ENCODE measurements around the gene ABHD5.

Gene ABHD5

DNA sequence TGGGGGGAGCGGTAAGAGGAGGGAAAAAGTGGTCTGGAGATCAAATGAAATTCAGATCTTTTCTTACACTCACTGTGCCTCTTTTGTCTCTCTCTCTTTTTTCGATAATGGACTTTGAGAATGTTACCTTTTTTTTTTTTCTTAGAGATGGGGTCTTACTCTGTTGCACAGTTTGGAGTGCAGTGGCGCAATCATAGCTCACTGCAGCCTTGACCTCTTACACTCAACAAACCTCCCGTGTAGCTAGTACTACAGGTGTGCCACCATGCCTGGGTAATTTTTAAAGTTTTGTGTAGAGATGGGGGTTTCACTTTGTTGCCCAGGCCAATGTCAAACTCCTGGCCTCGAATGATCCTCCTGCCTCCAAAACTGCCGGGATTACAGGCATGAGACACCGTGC lies 15.6 kb downstream of the ABHD5 start:
- TF ChIP-seq, protein P1, sequence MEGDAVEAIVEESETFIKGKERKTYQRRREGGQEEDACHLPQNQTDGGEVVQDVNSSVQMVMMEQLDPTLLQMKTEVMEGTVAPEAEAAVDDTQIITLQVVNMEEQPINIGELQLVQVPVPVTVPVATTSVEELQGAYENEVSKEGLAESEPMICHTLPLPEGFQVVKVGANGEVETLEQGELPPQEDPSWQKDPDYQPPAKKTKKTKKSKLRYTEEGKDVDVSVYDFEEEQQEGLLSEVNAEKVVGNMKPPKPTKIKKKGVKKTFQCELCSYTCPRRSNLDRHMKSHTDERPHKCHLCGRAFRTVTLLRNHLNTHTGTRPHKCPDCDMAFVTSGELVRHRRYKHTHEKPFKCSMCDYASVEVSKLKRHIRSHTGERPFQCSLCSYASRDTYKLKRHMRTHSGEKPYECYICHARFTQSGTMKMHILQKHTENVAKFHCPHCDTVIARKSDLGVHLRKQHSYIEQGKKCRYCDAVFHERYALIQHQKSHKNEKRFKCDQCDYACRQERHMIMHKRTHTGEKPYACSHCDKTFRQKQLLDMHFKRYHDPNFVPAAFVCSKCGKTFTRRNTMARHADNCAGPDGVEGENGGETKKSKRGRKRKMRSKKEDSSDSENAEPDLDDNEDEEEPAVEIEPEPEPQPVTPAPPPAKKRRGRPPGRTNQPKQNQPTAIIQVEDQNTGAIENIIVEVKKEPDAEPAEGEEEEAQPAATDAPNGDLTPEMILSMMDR (IDR thresholded peaks at IDR 0.05): no peak
- H3K27me3 Mint-ChIP-seq (ENCODE audit: low read depth, poor library complexity): no peaks in the 10 kb centered on the region
- H3K9me3 Mint-ChIP-seq: no peaks in the 10 kb centered on the region
- H3K4me3 Mint-ChIP-seq: no peak overlapping the region
- H3K27ac Mint-ChIP-seq: no peak overlapping the region
- H3K36me3 Mint-ChIP-seq (ENCODE audit: low read depth): no peaks in the 10 kb centered on the region
- H3K4me1 Mint-ChIP-seq: no peaks in the 10 kb centered on the region
- DNase-seq: no peak

DNA sequence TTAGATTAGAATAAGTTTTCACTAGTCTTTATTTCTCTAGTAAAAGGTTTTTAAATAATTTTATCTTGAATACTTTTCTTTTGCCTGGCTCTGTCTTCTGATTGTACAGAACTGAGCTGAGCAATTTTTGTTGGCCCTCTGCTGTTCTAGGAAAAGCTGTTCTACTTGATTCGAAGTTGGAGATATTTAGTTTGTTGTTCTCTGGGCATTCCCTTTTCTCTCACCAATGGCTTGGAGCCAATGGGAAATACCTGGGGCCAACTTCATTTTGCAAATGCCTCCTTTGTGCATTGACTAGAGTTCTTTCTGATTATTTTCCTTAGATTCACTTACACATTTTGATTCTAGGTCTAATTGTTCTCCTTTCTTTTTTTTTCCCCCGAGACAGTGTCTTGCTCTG lies 16.5 kb downstream of the ABHD5 start:
- Mint-ChIP-seq H3K9me3 (no peaks in the 10 kb centered on the region), H3K27me3 (ENCODE audit: low read depth, poor library complexity) (no peaks in the 10 kb centered on the region), H3K36me3 (ENCODE audit: low read depth) (peaks cover 8% of the 10 kb centered on the region), H3K27ac (no peak overlapping the region), H3K4me3 (no peak overlapping the region), H3K4me1 (no peaks in the 10 kb centered on the region)
- TF ChIP-seq, protein P1 (IDR thresholded peaks at IDR 0.05): no peak
- no peak for DNase-seq

DNA sequence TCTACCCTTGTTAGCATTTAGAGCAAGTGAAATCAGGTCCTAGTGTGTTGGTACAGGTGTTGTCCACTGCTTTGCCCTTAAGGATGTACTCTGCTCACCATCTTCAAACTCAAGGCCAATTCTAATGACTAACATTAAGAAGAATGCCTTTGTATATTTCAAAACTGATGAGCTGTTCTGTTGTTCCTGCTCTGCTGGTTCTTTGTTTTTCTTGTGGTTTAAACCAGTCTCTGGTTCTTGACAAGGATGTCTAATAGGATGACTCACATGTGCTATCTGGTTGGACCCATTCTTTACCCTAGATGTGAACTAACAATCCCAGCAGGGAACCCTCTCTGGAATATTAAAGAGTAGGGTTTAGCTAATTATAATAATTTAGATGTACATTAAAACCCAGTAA lies 17.3 kb downstream of the ABHD5 start:
- Mint-ChIP-seq H3K36me3 (ENCODE audit: low read depth) (peaks cover 15% of the 10 kb centered on the region), H3K4me3 (no peak overlapping the region), H3K27me3 (ENCODE audit: low read depth, poor library complexity) (no peaks in the 10 kb centered on the region)

DNA sequence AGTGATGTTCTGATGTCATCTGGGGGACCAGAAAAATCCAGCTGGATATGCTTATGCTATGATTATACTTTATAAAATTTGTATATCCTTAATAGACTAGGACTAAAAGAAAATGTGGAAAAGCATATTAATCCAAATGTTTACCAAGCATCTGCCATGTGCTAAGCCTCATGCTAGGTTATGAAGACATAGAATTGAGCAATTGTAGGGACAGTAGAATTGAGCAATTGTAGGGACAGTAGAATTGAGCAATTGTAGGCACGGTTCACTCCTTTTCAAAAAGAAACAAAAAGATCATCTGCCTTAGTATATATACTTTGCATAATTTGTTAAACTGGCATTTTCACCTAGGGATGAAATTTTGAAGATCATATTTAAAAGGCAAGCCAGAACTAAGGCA lies 18.3 kb downstream of the ABHD5 start:
- no peaks in the 10 kb centered on the region for H3K27me3 Mint-ChIP-seq (ENCODE audit: low read depth, poor library complexity)
- no peak overlapping the region for H3K4me3 Mint-ChIP-seq
- no peak overlapping the region for H3K27ac Mint-ChIP-seq
- no peaks in the 10 kb centered on the region for H3K4me1 Mint-ChIP-seq
- DNase-seq: no peak
- H3K36me3 Mint-ChIP-seq (ENCODE audit: low read depth): peaks cover 22% of the 10 kb centered on the region
- TF ChIP-seq, protein P1 (IDR thresholded peaks at IDR 0.05): no peak
- no peaks in the 10 kb centered on the region for H3K9me3 Mint-ChIP-seq

More for the DNA sequence above, 17.3 kb downstream of the ABHD5 start:
- Mint-ChIP-seq H3K27ac (no peak overlapping the region), H3K9me3 (no peaks in the 10 kb centered on the region), H3K4me1 (no peaks in the 10 kb centered on the region)
- TF ChIP-seq, protein P1 (IDR thresholded peaks at IDR 0.05): no peak
- DNase-seq: no peak

DNA sequence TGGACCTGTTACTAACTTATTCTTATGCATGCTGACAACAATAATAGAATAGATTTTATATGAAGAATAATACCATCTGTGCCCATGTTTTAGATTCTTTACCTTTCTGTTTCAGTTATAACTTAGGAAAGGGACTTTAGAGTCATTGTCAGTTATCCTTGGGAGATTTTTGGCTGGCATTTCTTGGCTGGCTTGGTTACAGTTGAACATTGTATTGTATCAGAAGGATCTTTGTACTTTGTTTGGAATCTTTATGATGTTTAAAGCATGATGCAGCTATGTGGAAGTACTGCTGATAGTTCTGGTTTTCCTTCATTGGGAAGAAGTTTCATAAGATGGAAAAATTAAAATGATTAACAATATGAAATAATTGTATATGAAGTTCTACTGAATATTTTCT lies 19.9 kb downstream of the ABHD5 start:
- no peak for DNase-seq
- Mint-ChIP-seq H3K27me3 (ENCODE audit: low read depth, poor library complexity) (no peaks in the 10 kb centered on the region), H3K27ac (no peak overlapping the region), H3K4me3 (no peak overlapping the region), H3K9me3 (no peaks in the 10 kb centered on the region), H3K36me3 (ENCODE audit: low read depth) (peaks cover 22% of the 10 kb centered on the region), H3K4me1 (no peaks in the 10 kb centered on the region)
- TF ChIP-seq, protein P1 (IDR thresholded peaks at IDR 0.05): no peak

DNA sequence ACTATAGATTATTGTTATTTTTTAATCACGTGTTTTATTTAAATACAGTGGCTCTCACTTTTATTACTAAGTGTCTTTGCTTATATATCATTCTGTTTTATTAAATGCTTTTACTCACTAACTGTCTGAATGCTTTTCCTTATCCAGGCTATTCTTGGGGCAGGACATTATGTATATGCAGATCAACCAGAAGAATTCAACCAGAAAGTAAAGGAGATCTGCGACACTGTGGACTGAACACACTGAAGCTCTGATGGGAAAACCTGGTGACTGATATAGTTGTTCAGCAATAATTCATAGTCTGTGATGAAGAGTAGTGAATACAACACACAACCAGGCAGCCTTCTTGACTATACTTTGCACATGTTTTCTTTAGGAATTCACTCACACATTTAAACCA lies 27.6 kb downstream of the ABHD5 start:
- H3K36me3 Mint-ChIP-seq (ENCODE audit: low read depth): peaks cover 10% of the 10 kb centered on the region
- peaks cover 4% of the 10 kb centered on the region for H3K27me3 Mint-ChIP-seq (ENCODE audit: low read depth, poor library complexity)
- H3K27ac Mint-ChIP-seq: no peak overlapping the region
- H3K4me3 Mint-ChIP-seq: no peak overlapping the region
- H3K4me1 Mint-ChIP-seq: no peaks in the 10 kb centered on the region
- TF ChIP-seq, protein P1 (IDR thresholded peaks at IDR 0.05): no peak
- H3K9me3 Mint-ChIP-seq: no peaks in the 10 kb centered on the region
- DNase-seq: no peak
